GM23248 (cell line): Measurements from ENCODE around the gene DGKH. TPM values are rescaled to one million over a fixed set of nuclear protein-coding genes. Genes with fewer than 3 reads are reported as not detected.

Source experiments
- DNase-seq: peaks from one replicate; pipeline ENCODE4 v3.0.0-alpha.2; 2015
- H2AFZ ChIP-seq: fragments of 200-600 bp; sonication (generic); 2 replicates; pipeline ENCODE4 v1.6.1; 2016; ENCODE audit warnings: antibody characterized with exemption
- H3F3A ChIP-seq: fragments of 200-600 bp; sonication (generic); 2 replicates; pipeline ENCODE4 v1.6.1; 2016; ENCODE audit warnings: mild to moderate bottlenecking, antibody characterized with exemption, mixed run types; ENCODE audit not compliant: insufficient read depth
- H3K27ac ChIP-seq: fragments of 200-600 bp; sonication (generic); 2 replicates; pipeline ENCODE4 v1.5.1; 2016; ENCODE audit warnings: mild to moderate bottlenecking
- H3K27me3 ChIP-seq: fragments of 200-600 bp; sonication (generic); replicated peaks from 2 replicates; pipeline ENCODE4 v1.6.1; 2016; ENCODE audit warnings: mild to moderate bottlenecking; ENCODE audit not compliant: insufficient read depth
- H3K36me3 ChIP-seq: fragments of 200-600 bp; sonication (generic); 2 replicates; pipeline ENCODE4 v1.6.1; 2016; ENCODE audit warnings: low read depth, mild to moderate bottlenecking
- H3K4me1 ChIP-seq: fragments of 200-600 bp; sonication (generic); 2 replicates; pipeline ENCODE4 v1.6.1; 2016; ENCODE audit warnings: mild to moderate bottlenecking; ENCODE audit not compliant: insufficient read depth
- H3K4me2 ChIP-seq: fragments of 200-600 bp; sonication (generic); one replicate; pipeline ENCODE4 v1.6.1; 2016; ENCODE audit warnings: mild to moderate bottlenecking; ENCODE audit not compliant: unreplicated experiment
- H3K4me3 ChIP-seq: fragments of 200-600 bp; sonication (generic); 2 replicates; pipeline ENCODE4 v1.5.1; 2016; ENCODE audit warnings: mild to moderate bottlenecking
- H3K79me2 ChIP-seq: fragments of 200-600 bp; sonication (generic); 2 replicates; pipeline ENCODE4 v1.6.1; 2016; ENCODE audit warnings: mild to moderate bottlenecking; ENCODE audit not compliant: insufficient read depth
- H3K9ac ChIP-seq: fragments of 200-600 bp; sonication (generic); 2 replicates; pipeline ENCODE4 v1.6.1; 2016; ENCODE audit warnings: mild to moderate bottlenecking
- H3K9me2 ChIP-seq: fragments of 200-600 bp; sonication (generic); 2 replicates; pipeline ENCODE4 v1.6.1; 2016; ENCODE audit warnings: mixed run types, mild to moderate bottlenecking, moderate library complexity; ENCODE audit not compliant: insufficient read depth
- H3K9me3 ChIP-seq: fragments of 200-600 bp; sonication (generic); one replicate; pipeline ENCODE4 v1.6.1; 2017; ENCODE audit warnings: low read depth
- H4K20me1 ChIP-seq: fragments of 200-600 bp; sonication (generic); 2 replicates; pipeline ENCODE4 v1.6.0; 2016; ENCODE audit not compliant: insufficient read depth
- EZH2 ChIP-seq: fragments of 200-600 bp; sonication (generic); IDR thresholded peaks from 2 replicates; pipeline ENCODE4 v1.6.1; 2018; ENCODE audit warnings: antibody characterized with exemption, mild to moderate bottlenecking; ENCODE audit not compliant: insufficient read depth, poor library complexity, severe bottlenecking
- EZH2phosphoT487 ChIP-seq: fragments of 200-600 bp; sonication (generic); IDR thresholded peaks from 2 replicates; pipeline ENCODE4 v1.6.1; 2018; ENCODE audit warnings: antibody characterized with exemption, moderate library complexity, mild to moderate bottlenecking, low read depth; ENCODE audit not compliant: insufficient read depth
- WGBS, 2 experiments: methylation state at CpG; one replicate each; pipeline ENCODE4 v1.1.6; 2015 to 2017; ENCODE audit warnings: low lambda C conversion rate in 2 of 2, low coverage in 1 of 2; ENCODE audit errors: missing lambda C conversion rate in 2 of 2; 5-methylcytosine and 5-hydroxymethylcytosine counted together
- in situ Hi-C: fragments of 300-500 bp; cut with MboI; formaldehyde crosslinking; loops from 2 replicates; pipeline ENCODE4 v1.15.0; 2020
- polyA plus RNA-seq: library from polyadenylated mRNA; unstranded; fragments of >200 nt; fragmentation: Nextera tagmentation; extraction: Ambion mirVana; gene quantifications from 2 replicates; pipeline ENCODE4 v1.2.1, GENCODE V29; 2016
- total RNA-seq: library from RNA; depleted of rRNA; stranded (reverse); fragments of >200 nt; shearing (Covaris generic); gene quantifications from 2 replicates; pipeline ENCODE4 v1.2.3, GENCODE V29; 2014

Gene DGKH
- total and polyA plus RNA-seq, 2 experiments from 2014 or later, result 1.4 to 7.1 TPM

GRCh38 chr13:42113478-42113877 is 65.0 kb downstream of the DGKH start:
- Histone ChIP-seq H3F3A (no peaks in the 10 kb centered on the region), H4K20me1 (no peaks in the 10 kb centered on the region), H3K79me2 (peaks cover 68% of the 10 kb centered on the region), H3K27ac (no peak overlapping the region), H2AFZ (no peak overlapping the region), H3K36me3 (no peaks in the 10 kb centered on the region), H3K4me1 (peaks cover 13% of the 10 kb centered on the region; the same call in 1 of the 2 replicates), H3K27me3 (no peaks in the 10 kb centered on the region), H3K9ac (no peak overlapping the region), H3K9me2 (no peaks in the 10 kb centered on the region), H3K4me2 (no peak overlapping the region), H3K4me3 (no peak overlapping the region), H3K9me3 (no peaks in the 10 kb centered on the region)
- TF ChIP-seq EZH2phosphoT487 (no peak), EZH2 (no peak)
- in situ Hi-C loops, result loop anchor here (10.0 kb wide), 1 partner anchor 719 kb away; no protein-coding TSS in a partner anchor
- 66 to 70% methylated on average over 5 of the region's 5 CpGs for WGBS, 2 experiments
- DNase-seq, result no peak

- no peaks in the 10 kb centered on the region for H3F3A ChIP-seq
- WGBS, 2 experiments, result 73% methylated on average over 4 of the region's 4 CpGs
- DNase-seq, result no peak
- H3K4me3 ChIP-seq, result no peak overlapping the region
- H3K36me3 ChIP-seq, result no peaks in the 10 kb centered on the region
- H2AFZ ChIP-seq, result no peak overlapping the region
- no peaks in the 10 kb centered on the region for H3K9me2 ChIP-seq
- H3K9ac ChIP-seq, result no peak overlapping the region
- peaks cover 71% of the 10 kb centered on the region for H3K79me2 ChIP-seq
- peaks cover 13% of the 10 kb centered on the region; the same call in 1 of the 2 replicates for H3K4me1 ChIP-seq
- H3K27me3 ChIP-seq, result no peaks in the 10 kb centered on the region
- no peaks in the 10 kb centered on the region for H3K9me3 ChIP-seq
- in situ Hi-C loops, result loop anchor here (10.0 kb wide), 1 partner anchor 719 kb away; no protein-coding TSS in a partner anchor
- no peak overlapping the region for H3K4me2 ChIP-seq
- no peak for TF ChIP-seq EZH2phosphoT487
- TF ChIP-seq EZH2, result no peak
- H3K27ac ChIP-seq, result no peak overlapping the region
- no peaks in the 10 kb centered on the region for H4K20me1 ChIP-seq
Measured at GRCh38 chr13:42114278-42114677, 65.8 kb downstream of the DGKH start.

DNA sequence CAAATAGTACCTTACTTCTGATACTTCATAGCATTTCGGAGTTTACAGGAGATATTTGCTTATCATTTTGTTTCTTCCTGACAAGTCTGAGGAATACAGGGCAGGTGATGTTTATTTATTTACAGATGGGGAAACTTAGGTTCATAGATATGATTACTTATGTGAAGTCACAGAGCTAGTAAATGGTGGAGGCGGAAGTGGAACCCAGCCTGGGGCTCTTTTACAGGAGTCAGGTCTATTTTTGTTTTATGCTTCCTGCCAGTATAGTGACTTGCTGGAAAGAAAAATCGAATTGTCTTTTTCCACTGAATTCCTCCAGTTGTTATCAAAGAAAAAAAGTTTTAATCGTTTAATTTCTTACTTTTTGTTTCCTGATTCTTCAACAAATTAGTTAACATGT is 66.5 kb downstream of the DGKH start:
- H3F3A ChIP-seq, result no peaks in the 10 kb centered on the region
- no peaks in the 10 kb centered on the region for H3K9me2 ChIP-seq
- H3K4me3 ChIP-seq, result no peak overlapping the region
- H3K4me1 ChIP-seq, result peaks cover 13% of the 10 kb centered on the region; the same call in 1 of the 2 replicates
- no peaks in the 10 kb centered on the region for H3K9me3 ChIP-seq
- no peak overlapping the region for H3K27ac ChIP-seq
- DNase-seq, result no peak
- in situ Hi-C loops, result loop anchor here (10.0 kb wide), 1 partner anchor 720 kb away; no protein-coding TSS in a partner anchor
- no peak overlapping the region for H3K4me2 ChIP-seq
- no peaks in the 10 kb centered on the region for H4K20me1 ChIP-seq
- TF ChIP-seq EZH2 (no peak), EZH2phosphoT487 (no peak)
- H3K79me2 ChIP-seq, result peaks cover 71% of the 10 kb centered on the region
- no peaks in the 10 kb centered on the region for H3K27me3 ChIP-seq
- H2AFZ ChIP-seq, result no peak overlapping the region
- H3K9ac ChIP-seq, result no peak overlapping the region
- WGBS, 2 experiments, result 95 to 97% methylated on average over 4 of the region's 4 CpGs
- H3K36me3 ChIP-seq, result no peaks in the 10 kb centered on the region

GRCh38 chr13:42116225-42116624 is 67.8 kb downstream of the DGKH start:
- TF ChIP-seq EZH2, result no peak
- TF ChIP-seq EZH2phosphoT487, result no peak
- in situ Hi-C loops, result loop anchor here (10.0 kb wide), 1 partner anchor 721 kb away; no protein-coding TSS in a partner anchor
- Histone ChIP-seq H3K27ac (no peak overlapping the region), H3K9me2 (no peaks in the 10 kb centered on the region), H3K27me3 (no peaks in the 10 kb centered on the region), H3K9ac (no peak overlapping the region), H3K4me3 (no peak overlapping the region), H2AFZ (no peak overlapping the region), H3K79me2 (peaks cover 62% of the 10 kb centered on the region), H3K36me3 (no peaks in the 10 kb centered on the region), H3K4me1 (0 out of 2 replicates have a peak, but pooled peaks cover 8% of the 10 kb centered on the region), H3K9me3 (no peaks in the 10 kb centered on the region), H3K4me2 (no peak overlapping the region), H3F3A (no peaks in the 10 kb centered on the region), H4K20me1 (no peaks in the 10 kb centered on the region)
- DNase-seq, result peak; percentile 36
- 84 to 86% methylated on average over 2 of the region's 2 CpGs for WGBS, 2 experiments

GRCh38 chr13:42119041-42119440 is 70.6 kb downstream of the DGKH start:
- TF ChIP-seq EZH2 (no peak), EZH2phosphoT487 (no peak)
- DNase-seq, result no peak
- no peak overlapping the region for H3K4me3 ChIP-seq
- H3K27me3 ChIP-seq, result no peaks in the 10 kb centered on the region
- H4K20me1 ChIP-seq, result 0 out of 2 replicates have a peak, but pooled peaks cover 3% of the 10 kb centered on the region
- H3K9me2 ChIP-seq, result no peaks in the 10 kb centered on the region
- no peaks in the 10 kb centered on the region for H3K9me3 ChIP-seq
- 0 out of 2 replicates have a peak, but pooled peaks cover 8% of the 10 kb centered on the region for H3K4me1 ChIP-seq
- H2AFZ ChIP-seq, result no peak overlapping the region
- in situ Hi-C loops, result loop anchor here (10.0 kb wide), 1 partner anchor 724 kb away; no protein-coding TSS in a partner anchor
- H3K9ac ChIP-seq, result no peak overlapping the region
- WGBS, 2 experiments, result 98 to 99% methylated on average over 5 of the region's 5 CpGs
- no peak overlapping the region for H3K4me2 ChIP-seq
- H3K27ac ChIP-seq, result no peak overlapping the region
- peaks cover 63% of the 10 kb centered on the region for H3K79me2 ChIP-seq
- H3K36me3 ChIP-seq, result no peaks in the 10 kb centered on the region
- no peaks in the 10 kb centered on the region for H3F3A ChIP-seq
